ENCODE data around the gene ZNF69.
"Not testable (repeated sequence)": the region's sequence is repeated elsewhere in the genome, so short reads cannot be mapped to it uniquely, and the experiment has no call there.

The ZNF69 gene

DNA sequence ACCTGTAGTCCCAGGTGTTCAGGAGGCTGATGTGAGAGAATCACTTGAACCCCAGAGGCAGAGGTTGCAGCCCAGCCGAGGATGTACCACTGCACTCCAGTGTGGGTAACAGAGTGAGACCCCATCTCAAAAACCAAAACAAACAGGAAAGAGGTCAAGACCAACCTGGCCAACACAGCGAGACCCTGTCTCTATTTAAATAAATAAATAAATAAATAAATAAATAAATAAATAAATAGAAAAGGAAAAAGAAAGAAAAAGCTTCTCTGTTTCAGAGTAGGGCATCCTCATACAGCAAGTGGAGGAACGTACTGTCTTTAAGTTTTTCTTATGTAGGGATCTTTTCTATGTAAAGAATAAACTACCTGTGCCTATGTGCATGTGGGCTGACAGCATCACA lies 39.6 kb downstream of the ZNF69 start:
- CTCF ChIA-PET: interaction anchor here (0.7 to 2.5 kb wide), 3 partner anchors 36 to 133 kb away, joined by 3 to 8 read pairs (median 7); no protein-coding TSS in a partner anchor
- POLR2A ChIA-PET: no interaction called here

DNA sequence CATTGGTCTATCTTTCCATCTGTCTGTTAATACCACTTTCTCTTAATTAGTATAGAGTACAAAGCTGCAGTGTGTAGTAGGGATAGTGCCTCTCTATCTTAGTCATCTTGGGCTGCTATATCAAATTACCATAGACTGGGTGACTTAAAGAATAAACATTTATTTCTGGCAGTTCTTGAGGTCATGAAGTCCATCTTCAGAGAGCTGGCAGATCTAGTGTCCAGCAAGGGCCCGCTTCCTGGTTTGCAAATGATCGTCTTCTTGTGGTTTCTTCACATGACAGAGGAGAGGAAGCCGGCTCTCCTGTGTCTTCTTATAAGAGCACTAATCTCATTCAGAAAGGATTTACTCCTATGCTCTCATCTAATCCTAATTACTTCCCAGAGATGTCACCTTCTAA lies 43.5 kb downstream of the ZNF69 start:
- no peak for TF ChIP-seq CTCF (IDR thresholded peaks at IDR 0.05; ENCODE audit: control extremely low read depth, extremely low read depth, low read depth, missing control alignments)
- CTCF ChIA-PET: no interaction called here
- DNase-seq (ENCODE audit: extremely low spot score): no peak
- POLR2A ChIA-PET: no interaction called here

More for the DNA sequence above, 39.6 kb downstream of the ZNF69 start:
- DNase-seq (ENCODE audit: extremely low spot score): no peak
- TF ChIP-seq CTCF (IDR thresholded peaks at IDR 0.05; ENCODE audit: control extremely low read depth, extremely low read depth, low read depth, missing control alignments): no peak

- CTCF ChIA-PET: interaction anchor here (1.6 kb wide), 1 partner anchor 32 kb away, joined by 6 read pairs; no protein-coding TSS in a partner anchor
- TF ChIP-seq CTCF (IDR thresholded peaks at IDR 0.05; ENCODE audit: control extremely low read depth, extremely low read depth, low read depth, missing control alignments): no peak
- DNase-seq (ENCODE audit: extremely low spot score): no peak
- POLR2A ChIA-PET: no interaction called here
These were observed 43.9 kb downstream of the ZNF69 start for GRCh38 chr19:11931513-11931912.

- POLR2A ChIA-PET; DNase-seq (ENCODE audit: extremely low spot score); CTCF ChIA-PET: not testable (repeated sequence)
These were observed 48.2 kb downstream of the ZNF69 start for GRCh38 chr19:11935829-11936228.

- POLR2A ChIA-PET; CTCF ChIA-PET; DNase-seq (ENCODE audit: extremely low spot score): not testable (repeated sequence)
These were observed 50.8 kb downstream of the ZNF69 start for GRCh38 chr19:11938383-11938782.

DNA sequence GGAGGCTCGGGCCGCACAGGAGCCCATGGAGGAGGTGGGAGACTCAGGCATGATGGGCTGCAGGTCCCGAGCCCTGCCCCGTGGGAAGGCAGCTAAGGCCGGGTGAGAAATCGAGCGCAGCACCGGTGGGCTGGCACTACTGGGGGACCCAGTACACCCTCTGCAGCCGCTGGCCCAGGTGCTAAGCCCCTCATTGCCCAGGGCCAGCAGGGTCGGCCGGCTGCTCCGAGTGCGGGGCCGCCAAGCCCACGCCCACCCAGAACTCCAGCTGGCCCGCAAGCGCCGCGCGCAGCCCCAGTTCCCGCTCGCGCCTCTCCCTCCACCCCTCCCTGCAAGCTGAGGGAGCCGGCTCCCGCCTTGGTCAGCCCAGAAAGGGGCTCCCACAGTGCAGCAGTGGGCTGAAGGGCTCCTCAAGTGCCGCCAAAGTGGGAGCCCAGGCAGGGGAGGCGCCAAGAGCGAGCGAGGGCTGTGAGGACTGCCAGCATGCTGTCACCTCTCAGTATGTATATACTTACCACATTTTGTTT lies 53.8 kb downstream of the ZNF69 start:
- CTCF ChIA-PET: interaction anchor here (2.4 kb wide), 1 partner anchor 18 kb away, joined by 6 read pairs; no protein-coding TSS in a partner anchor
- DNase-seq (ENCODE audit: extremely low spot score); POLR2A ChIA-PET: not testable (repeated sequence)

GRCh38 chr19:11942008-11942842 lies 54.6 kb downstream of the ZNF69 start:
- TF ChIP-seq CTCF (IDR thresholded peaks at IDR 0.05; ENCODE audit: control extremely low read depth, extremely low read depth, low read depth, missing control alignments): no peak
- POLR2A ChIA-PET: no interaction called here
- DNase-seq (ENCODE audit: extremely low spot score): no peak
- CTCF ChIA-PET: interaction anchor here (2.8 kb wide), 1 partner anchor 19 kb away, joined by 10 read pairs; no protein-coding TSS in a partner anchor

DNA sequence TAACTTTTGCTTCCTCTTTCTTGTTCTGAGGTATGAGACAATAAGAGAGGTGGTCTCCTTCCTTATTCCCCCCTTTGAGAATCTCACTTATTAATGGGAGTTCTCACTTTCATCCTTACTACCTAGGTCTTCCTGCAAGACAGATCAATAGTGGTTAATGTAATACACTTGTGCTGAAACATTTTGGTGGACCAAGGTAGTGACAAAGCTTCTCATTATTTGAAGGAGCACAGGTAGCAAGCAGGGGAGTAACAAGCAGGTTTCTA lies 55.2 kb downstream of the ZNF69 start:
- ChIA-PET CTCF (interaction anchor here (1.5 to 2.8 kb wide), 2 partner anchors 19 to 145 kb away, joined by 4 to 10 read pairs; no protein-coding TSS in a partner anchor), POLR2A (no interaction called here)
- TF ChIP-seq CTCF (IDR thresholded peaks at IDR 0.05; ENCODE audit: control extremely low read depth, extremely low read depth, low read depth, missing control alignments): no peak
- no peak for DNase-seq (ENCODE audit: extremely low spot score)

All from GM10248 (cell line).